Placental epithelial cell (primary cell): Measurements from ENCODE around the gene CSH1. TPM values are rescaled to one million over a fixed set of nuclear protein-coding genes. Genes with fewer than 3 reads are reported as not detected.

ENCODE experiments used
- small RNA-seq: library from RNA; depleted of rRNA; stranded (forward); fragments of <200 nt; gene quantifications from one replicate; pipeline ENCODE3, GENCODE V24; 2012
- total RNA-seq: library from RNA; depleted of rRNA; stranded (reverse); fragments of >200 nt; gene quantifications from 2 replicates; pipeline ENCODE4 v1.2.3, GENCODE V29; 2012

Gene CSH1
- total RNA-seq, result not detected in 2 replicates

DNA sequence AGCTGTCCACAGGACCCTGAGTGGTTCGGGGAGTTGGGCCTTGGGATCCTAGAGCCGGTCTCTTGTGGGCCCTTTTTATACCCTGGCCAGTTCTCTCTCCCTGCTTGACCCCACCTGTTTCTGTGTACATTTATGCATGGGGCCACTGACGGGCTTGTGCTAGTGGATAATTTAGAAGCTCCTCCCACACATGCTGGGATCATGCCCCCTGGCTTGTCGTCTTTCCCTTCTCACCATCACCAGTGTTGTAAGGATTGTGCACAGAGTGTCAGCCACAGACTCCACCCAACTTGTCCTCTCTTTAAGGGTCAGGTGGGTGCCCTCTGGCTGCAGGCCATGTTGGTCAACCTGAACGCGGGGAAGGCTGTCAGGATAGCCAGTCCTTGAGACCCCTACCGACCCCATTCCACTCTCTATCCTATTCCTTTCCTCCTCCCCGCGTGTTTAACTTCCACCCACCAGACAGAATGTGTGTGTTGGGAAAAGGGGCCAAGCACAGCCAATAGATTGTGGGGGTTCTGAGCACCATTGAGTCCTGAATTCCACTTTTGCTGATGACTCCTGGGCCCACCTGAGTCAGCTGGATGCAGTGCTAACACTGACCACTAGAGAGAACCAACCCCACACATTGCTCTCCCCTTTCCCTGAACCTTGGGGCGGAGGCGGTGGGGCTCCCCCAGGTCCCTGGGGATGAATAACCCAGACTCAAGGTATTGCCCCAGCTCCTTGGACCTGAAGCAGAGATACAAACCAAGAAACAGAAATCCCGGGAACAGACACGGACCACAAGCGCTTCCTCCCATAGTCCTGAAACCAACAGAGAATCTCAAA lies at the start of gene CSH1:
CSH1 (minus strand) TSS at position 51 of the 831 bp plus-strand sequence. CDS start 63 bp downstream, outside the sequence.

DNA sequence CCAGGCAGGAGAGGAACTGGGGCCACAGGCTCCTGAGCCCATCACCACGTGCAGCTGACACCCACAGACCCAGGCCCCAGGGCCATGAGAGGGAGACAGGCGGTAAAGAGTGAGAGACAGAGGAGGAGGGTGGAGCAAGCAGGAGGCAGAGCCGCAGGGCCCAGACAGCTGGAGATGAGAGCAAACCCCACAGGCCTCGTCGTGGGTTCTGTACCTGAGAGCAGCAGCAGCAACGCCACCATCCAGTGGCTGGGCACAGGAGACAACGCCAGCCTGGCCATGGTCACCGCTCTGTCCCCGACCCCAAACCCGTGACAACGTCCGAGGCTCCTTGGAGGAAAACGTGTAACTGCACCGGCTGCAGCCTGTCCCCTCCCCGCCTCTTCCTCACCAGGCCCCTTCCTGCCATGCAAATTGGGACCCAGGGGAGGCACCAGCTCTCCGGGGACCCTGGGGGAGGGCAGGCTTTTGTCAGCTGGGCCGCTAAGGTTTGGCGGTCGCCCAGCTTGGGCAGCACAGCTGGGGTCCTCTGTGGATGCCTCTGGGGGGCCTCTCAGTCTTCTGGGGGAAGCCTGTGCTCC lies 35.7 kb upstream of the CSH1 start, which contains the start of gene CD79B:
CD79B (minus strand) TSS at position 351 of the 581 bp plus-strand sequence; CDS start at position 281, 70 bp downstream.

DNA sequence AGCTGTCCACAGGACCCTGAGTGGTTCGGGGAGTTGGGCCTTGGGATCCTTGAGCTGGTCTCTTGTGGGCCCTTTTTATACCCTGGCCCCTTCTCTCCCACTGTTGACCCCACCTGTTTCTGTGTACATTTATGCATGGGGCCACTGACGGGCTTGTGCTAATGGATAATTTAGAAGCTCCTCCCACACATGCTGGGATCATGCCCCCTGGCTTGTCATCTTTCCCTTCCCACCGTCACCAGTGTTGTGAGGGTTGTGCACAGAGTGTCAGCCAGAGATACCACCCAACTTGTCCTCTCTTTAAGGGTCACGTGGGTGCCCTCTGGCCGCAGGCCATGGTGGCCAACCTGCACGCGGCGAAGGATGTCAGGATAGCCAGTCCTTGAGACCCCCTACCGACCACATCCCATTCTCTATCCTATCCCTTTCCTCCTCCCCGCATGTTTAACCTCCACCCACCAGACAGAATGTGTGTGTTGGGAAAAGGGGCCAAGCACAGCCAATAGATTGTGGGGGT lies 22.5 kb upstream of the CSH1 start, which contains the start of gene GH1:
GH1 (minus strand) TSS at position 51 of the 517 bp plus-strand sequence. CDS start 63 bp downstream, outside the sequence.

DNA sequence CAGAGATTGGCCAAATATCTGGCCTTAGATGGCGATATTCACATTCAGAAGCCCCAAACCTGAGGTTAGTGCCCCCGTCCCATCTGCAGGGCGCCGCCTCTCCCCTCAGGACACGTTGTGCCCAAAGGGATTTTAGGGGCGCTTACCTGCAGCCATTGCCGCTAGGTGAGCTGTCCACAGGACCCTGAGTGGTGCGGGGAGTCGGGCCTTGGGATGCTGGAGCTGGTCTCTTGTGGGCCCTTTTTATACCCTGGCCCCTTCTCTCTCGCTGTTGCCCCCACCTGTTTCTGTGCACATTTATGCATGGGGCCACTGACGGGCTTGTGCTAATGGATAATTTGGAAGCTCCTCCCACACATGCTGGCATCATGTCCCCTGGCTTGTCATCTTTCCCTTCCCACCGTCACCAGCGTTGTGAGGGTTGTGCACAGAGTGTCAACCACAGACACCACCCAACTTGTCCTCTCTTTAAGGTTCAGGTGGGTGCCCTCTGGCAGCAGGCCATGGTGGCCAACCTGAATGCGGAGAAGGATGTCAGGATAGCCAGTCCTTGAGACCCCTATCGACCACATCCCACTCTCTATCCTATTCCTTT lies 14.8 kb upstream of the CSH1 start, which contains the start of gene CSHL1:
CSHL1 (minus strand) TSS at position 218 of the 595 bp plus-strand sequence; CDS start at position 156, 62 bp downstream.

DNA sequence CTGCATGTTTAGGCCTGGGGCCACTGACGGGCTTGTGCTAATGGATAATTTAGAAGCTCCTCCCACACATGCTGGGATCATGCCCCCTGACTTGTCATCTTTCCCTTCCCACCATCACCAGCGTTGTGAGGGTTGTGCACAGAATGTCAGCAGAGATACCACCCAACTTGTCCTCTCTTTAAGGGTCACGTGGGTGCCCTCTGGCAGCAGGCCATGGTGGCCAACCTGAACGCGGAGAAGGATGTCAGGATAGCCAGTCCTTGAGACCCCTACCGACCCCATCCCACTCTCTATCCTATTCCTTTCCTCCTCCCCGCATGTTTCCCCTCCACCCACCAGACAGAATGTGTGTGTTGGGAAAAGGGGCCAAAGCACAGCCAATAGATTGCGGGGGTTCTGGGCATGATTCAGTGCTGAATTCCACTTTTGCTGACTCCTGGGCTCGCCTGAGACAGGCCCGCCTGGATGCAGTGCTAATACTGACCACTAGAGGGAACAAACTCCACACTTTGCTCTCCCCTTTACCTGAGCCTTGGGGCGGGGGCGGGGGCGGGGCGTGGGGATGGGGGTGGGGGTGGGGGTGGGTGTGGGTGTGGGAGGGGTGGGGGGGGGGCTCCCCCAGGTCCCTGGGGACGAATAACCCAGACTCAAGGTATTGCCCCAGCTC lies 14.3 kb downstream of the CSH1 start, which contains the start of gene GH2:
GH2 (minus strand) TSS at position 10 of the 667 bp plus-strand sequence. CDS start 143 bp downstream, outside the sequence.

DNA sequence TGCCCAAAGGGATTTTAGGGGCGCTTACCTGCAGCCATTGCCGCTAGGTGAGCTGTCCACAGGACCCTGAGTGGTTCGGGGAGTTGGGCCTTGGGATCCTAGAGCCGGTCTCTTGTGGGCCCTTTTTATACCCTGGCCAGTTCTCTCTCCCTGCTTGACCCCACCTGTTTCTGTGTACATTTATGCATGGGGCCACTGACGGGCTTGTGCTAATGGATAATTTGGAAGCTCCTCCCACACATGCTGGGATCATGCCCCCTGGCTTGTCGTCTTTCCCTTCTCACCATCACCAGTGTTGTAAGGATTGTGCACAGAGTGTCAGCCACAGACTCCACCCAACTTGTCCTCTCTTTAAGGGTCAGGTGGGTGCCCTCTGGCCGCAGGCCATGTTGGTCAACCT lies 22.8 kb downstream of the CSH1 start, which contains the start of gene CSH2:
CSH2 (minus strand) TSS at position 101 of the 400 bp plus-strand sequence; CDS start at position 38, 63 bp downstream.

Small RNAs within 50 kb of the gene (small RNA-seq; reads per million reads assigned to genes)
- gene AC040958.1 (not detected), gene AC127029.1 (not detected), gene GH1 (not detected)

Other genes starting within 250 kb of the CSH1 start
- 8.2 and 9.8 TPM in 2 replicates for gene LIMD2, start 196.4 kb downstream of the CSH1 start, total RNA-seq
- 21.1 and 24.3 TPM in 2 replicates for gene STRADA, start 154.8 kb downstream of the CSH1 start, total RNA-seq
- 35.4 and 40.4 TPM in 2 replicates for gene CCDC47, start 123.0 kb downstream of the CSH1 start, total RNA-seq
- 55.5 and 61.2 TPM in 2 replicates for gene DDX42, start 122.4 kb downstream of the CSH1 start, total RNA-seq
- 48.9 and 68.7 TPM in 2 replicates for gene PSMC5, start 69.1 kb downstream of the CSH1 start, total RNA-seq
- 44.0 and 53.9 TPM in 2 replicates for gene FTSJ3, start 68.9 kb downstream of the CSH1 start, total RNA-seq
- 121 and 150 TPM in 2 replicates for gene SMARCD2, start 53.9 kb downstream of the CSH1 start, total RNA-seq
- gene CSH2, start 22.9 kb downstream of the CSH1 start, total RNA-seq, result not detected in 2 replicates
- gene GH2, start 14.6 kb downstream of the CSH1 start, total RNA-seq, result not detected in 2 replicates
- gene CSHL1, start 14.7 kb upstream of the CSH1 start, total RNA-seq, result not detected in 2 replicates
- gene GH1, start 22.3 kb upstream of the CSH1 start, total RNA-seq, result not detected in 2 replicates
- not detected in 2 replicates for gene CD79B, start 35.8 kb upstream of the CSH1 start, total RNA-seq
- not detected in 2 replicates for gene SCN4A, start 76.3 kb upstream of the CSH1 start, total RNA-seq
- under 0.01 TPM in 1 of 2 replicates, not detected in the other for gene PRR29, start 101.8 kb upstream of the CSH1 start, total RNA-seq
- gene ICAM2, start 124.1 kb upstream of the CSH1 start, total RNA-seq, result not detected in 2 replicates
- gene ERN1, start 233.6 kb upstream of the CSH1 start, total RNA-seq, result 7.1 and 8.5 TPM in 2 replicates